ENCODE measurements around the gene AMBP.
"Not testable (repeated sequence)": the region's sequence is repeated elsewhere in the genome, so short reads cannot be mapped to it uniquely, and the experiment has no call there.

The AMBP gene

DNA sequence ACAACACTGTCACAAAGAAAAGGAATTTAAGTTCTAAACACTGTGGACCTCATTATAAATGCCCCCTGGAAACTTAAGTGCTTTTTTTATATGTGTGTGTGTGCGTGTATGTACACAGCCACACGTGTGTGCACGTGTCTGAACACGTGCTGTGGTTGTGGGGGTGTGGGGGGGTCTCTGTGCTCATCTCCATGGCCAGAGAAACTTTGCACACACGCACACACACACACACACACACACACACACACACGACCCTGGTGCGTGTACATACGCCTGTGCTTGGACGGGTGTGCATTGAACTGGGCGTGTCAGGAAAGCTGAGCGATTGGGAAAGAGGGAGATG is 27.9 kb downstream of the AMBP start:
- DNase-seq = no peak

GRCh38 chr9:114049441-114050225 is 28.5 kb downstream of the AMBP start:
- DNase-seq = no peak

- DNase-seq = no peak
Observed at GRCh38 chr9:114048533-114049415, 29.3 kb downstream of the AMBP start.

GRCh38 chr9:114047717-114048116 is 30.4 kb downstream of the AMBP start:
- DNase-seq = no peak

- DNase-seq = no peak
Observed at GRCh38 chr9:114046875-114047274, 31.2 kb downstream of the AMBP start.

- no peak for DNase-seq
Observed at GRCh38 chr9:114046237-114046755, 31.8 kb downstream of the AMBP start.

DNA sequence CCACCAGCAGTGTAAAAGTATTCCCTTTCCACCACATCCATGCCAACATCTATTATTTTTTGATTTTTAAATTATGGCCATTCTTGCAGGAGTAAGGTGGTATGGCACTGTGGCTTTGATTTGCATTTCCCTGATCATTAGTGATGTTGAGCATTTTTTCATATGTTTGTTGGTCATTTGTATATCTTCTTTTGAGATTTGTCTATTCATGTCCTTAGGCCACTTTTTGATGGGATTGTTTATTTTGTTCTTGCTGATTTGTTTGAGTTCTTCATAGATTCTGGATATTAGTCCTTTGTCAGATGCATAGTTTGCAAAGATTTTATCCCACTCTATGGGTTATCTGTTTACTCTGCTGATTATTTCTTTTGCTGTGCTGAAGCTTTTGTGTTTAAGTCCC is 34.4 kb downstream of the AMBP start:
- not testable (repeated sequence) for DNase-seq

GRCh38 chr9:114039484-114039883 is 38.6 kb downstream of the AMBP start:
- DNase-seq = no peak

- no peak for DNase-seq
Observed at GRCh38 chr9:114038724-114039313, 39.3 kb downstream of the AMBP start.

DNA sequence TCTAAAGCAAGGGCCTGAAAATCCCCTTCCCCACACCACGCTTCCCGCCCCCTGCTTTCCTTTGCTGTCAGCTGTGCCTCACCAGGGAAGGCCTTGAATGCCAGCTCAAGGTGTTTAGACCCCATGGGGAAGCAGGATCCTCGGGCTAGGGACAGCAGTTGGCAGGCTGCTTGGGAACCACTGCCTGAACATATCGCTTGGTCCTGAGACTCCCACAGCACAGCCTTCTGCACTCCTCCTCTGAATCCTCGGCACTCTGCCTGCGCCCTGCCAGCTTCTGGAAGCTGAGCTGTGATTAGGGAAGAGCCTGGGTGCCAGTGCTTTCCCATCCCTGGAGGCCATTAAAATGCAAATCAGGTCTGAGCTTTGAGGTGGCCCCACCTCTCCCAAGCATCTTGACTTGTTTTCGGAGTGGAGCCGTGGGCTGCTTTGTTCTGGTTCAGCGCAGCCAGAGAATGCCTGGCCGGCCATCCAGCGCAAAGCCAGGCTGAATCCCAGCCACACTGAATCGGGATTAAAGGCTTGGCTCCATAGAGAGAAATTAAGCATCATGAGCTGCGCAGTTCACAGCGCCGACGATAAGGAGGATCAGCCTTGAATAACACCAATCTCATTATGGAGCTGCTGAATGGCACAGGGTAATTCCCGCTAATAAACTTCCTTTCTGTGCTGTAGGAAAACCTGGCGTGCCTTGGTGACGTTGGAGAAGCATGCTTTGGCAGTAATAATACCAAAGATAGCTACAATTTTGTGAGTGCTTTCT is 40.0 kb downstream of the AMBP start:
- DNase-seq = no peak

- DNase-seq = no peak
Observed at GRCh38 chr9:114037249-114037648, 40.9 kb downstream of the AMBP start.

DNA sequence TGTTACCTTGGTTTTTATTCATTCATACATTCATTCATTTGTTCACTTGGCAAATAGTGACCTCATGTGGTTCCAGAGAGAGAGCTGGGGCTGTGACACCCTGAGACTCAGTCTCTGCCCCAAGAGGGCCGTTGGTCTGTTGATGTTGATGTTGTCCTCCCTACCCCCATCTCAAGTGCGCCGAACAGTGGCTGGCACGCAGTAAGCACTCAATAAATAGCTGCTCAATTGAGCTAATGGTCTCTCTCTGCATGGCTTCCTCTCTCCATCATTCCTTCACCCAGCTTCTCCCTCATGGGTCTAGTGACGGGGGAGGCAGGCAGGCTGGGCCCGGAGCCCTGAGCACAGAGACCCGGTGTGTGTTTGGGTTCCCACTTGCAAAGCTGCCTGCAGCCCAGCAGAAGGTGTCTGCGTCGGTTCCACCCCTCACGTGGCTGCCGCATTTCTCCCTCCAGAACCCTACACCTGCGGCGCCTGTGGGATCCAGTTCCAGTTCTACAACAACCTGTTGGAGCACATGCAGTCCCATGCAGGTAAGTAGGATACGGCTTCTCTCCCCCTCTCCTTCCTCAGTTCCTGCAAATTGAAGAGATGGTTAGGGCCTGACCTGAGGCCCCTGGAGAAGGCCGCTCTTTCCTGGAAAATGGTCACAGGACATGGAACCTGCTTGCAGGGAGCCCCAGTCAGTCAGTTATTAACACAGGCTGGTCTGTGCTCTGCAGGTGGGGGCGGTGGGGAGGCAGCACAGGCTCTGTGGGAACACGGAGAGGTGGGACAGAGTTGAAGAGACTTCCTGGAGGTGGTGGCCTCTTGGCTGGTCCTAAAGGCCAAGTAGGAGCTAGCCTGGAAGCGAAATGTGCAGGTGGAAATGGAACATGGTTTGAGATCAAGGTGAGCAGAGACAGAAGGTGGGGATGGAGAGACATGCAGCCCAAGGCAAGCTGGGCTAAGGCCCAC is 42.0 kb downstream of the AMBP start:
- DNase-seq = no peak

- DNase-seq = no peak
Observed at GRCh38 chr9:114035221-114035844, 42.8 kb downstream of the AMBP start.

- DNase-seq = no peak
Observed at GRCh38 chr9:114034661-114035062, 43.4 kb downstream of the AMBP start.

DNA sequence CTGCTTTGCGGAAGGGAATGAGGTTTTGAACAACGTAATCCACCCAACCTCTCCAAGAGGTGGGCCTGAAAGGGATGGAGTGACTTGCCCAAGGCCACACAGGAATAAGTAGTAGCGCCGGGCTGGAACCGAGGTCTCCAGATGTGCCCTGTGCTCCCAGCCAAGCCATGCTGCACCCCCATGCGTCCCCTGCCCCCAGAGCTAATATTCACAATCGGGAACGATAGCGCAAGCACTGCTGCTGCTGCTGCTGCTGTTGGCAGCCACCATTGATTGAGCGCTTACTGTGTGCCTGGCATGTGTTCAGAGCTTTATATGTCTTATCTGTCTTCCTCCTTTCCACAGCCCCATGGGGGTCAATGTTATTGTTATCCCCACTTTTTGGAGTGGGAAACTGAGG is 43.9 kb downstream of the AMBP start:
- DNase-seq = no peak

GRCh38 chr9:114033397-114034103 is 44.5 kb downstream of the AMBP start:
- DNase-seq = no peak

DNA sequence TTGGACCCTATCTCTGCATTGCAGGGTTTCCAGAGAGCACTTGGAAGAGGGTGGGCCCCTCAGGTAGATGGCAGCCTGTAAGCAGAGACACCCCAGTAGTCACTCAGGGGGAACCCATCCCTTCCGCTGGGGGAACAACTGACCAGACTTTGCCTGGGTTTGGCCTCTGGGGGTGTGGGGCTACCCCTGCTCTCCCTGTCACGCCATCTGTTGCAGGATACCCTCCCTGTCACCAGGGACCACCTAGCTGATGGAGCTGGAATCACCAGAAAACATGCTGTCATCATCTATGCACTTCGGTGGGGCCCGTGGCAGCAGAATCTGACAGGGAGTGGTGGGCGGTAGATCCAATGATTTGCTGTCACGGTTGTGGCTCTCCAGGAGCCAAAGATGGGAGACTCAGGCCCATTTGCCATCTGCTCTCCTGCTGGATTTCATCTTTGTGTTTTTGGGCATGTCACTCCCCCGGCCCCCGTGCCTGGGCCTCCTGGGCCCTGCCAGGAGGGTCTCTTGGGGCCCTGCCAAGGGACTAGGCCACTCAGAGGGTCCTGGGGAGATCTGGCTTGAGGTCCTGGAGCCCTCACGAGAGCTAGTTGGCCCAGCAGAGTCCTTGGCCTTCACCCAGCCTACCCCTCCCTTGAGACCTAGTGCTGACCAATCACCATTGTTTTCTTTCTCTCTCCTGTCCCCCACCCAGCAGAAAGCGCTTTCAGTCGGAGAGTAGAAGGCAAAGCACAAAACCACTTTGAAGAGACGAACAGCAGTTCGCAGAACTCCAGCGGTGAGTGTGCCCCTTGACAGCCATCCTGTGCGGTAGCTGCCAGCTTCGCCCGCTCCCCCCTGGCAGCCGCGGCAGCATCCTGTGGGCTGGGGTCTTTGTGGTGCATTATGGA is 45.9 kb downstream of the AMBP start:
- no peak for DNase-seq

- DNase-seq = no peak
Observed at GRCh38 chr9:114031037-114031630, 47.0 kb downstream of the AMBP start.

DNA sequence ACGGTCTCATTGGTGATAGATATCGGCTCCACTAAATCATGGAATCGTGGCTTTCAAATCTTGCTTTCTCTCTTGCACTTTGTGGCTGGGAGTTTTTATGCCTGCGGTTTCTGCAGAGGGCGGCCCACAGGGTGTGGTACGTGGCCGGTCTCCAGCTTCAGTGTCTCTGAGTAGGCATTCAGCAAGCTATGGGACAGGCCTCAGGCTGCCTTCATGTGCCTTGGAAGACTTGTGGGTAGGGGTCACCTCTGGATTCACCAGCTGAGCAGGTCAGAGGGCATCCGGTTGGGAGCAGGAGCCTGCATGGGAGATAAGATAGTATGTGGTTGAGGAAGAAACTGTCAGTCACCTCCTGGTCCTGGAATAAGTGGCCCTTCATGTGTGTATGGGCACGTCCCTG is 47.7 kb downstream of the AMBP start:
- no peak for DNase-seq
